ENCODE results near the gene TECR. TPM values are rescaled to one million over a fixed set of nuclear protein-coding genes. Genes with fewer than 3 reads are reported as not detected.
"Not testable (repeated sequence)": the region's sequence is repeated elsewhere in the genome, so short reads cannot be mapped to it uniquely, and the experiment has no call there.

The TECR gene
- total RNA-seq, 1 experiment from 2014 or later: 145 TPM

- BruUV-seq (replicated peaks): no TSS peak
- H3K27me3 ChIP-seq (ENCODE audit: low read length): no peaks in the 10 kb centered on the region
- H3K9me3 ChIP-seq (ENCODE audit: low read length): no peaks in the 10 kb centered on the region
- no peak overlapping the region for H3K9ac ChIP-seq (ENCODE audit: low read length)
- no peak overlapping the region for H3K4me3 ChIP-seq (ENCODE audit: low read length)
- H3K4me2 ChIP-seq (ENCODE audit: low read length): no peak overlapping the region
- peaks cover 83% of the 10 kb centered on the region for H3K79me2 ChIP-seq (ENCODE audit: low read length)
- ChIA-PET CTCF (no interaction called here), POLR2A (ENCODE audit: unreplicated experiment) (no interaction called here)
- H3F3A ChIP-seq (ENCODE audit: low read length, unreplicated experiment): no peaks in the 10 kb centered on the region
- DNase-seq (no peak), ATAC-seq (no peak)
- no peak overlapping the region for H2AFZ ChIP-seq (ENCODE audit: low read length)
- H4K20me1 ChIP-seq (ENCODE audit: low read length): peaks cover 10% of the 10 kb centered on the region; the same call in 1 of the 2 replicates
- H3K9me2 ChIP-seq (replicated peaks; ENCODE audit: low read length): no peaks in the 10 kb centered on the region
- TF ChIP-seq EZH2 (IDR thresholded peaks at IDR 0.05; ENCODE audit: low read length, unreplicated experiment) (no peak), EZH2phosphoT487 (IDR thresholded peaks at IDR 0.05; ENCODE audit: borderline replicate concordance, low read length) (no peak)
- TF ChIP-seq, protein P1, sequence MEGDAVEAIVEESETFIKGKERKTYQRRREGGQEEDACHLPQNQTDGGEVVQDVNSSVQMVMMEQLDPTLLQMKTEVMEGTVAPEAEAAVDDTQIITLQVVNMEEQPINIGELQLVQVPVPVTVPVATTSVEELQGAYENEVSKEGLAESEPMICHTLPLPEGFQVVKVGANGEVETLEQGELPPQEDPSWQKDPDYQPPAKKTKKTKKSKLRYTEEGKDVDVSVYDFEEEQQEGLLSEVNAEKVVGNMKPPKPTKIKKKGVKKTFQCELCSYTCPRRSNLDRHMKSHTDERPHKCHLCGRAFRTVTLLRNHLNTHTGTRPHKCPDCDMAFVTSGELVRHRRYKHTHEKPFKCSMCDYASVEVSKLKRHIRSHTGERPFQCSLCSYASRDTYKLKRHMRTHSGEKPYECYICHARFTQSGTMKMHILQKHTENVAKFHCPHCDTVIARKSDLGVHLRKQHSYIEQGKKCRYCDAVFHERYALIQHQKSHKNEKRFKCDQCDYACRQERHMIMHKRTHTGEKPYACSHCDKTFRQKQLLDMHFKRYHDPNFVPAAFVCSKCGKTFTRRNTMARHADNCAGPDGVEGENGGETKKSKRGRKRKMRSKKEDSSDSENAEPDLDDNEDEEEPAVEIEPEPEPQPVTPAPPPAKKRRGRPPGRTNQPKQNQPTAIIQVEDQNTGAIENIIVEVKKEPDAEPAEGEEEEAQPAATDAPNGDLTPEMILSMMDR (conservative IDR thresholded peaks at IDR 0.05; ENCODE audit: low read depth, low read length): no peak
- peaks cover 9% of the 10 kb centered on the region for H3K4me1 ChIP-seq (ENCODE audit: insufficient read depth, low read length)
- intact Hi-C loops (cut with micrococcal nuclease): no loop called here
- peaks cover 4% of the 10 kb centered on the region; the same call in 1 of the 2 replicates for H3K36me3 ChIP-seq (ENCODE audit: low read depth, low read length)
- H3K27ac ChIP-seq (ENCODE audit: low read length): no peak overlapping the region
These were observed 11.5 kb downstream of the TECR start for GRCh38 chr19:14540741-14541525.

- H3K27me3 ChIP-seq (ENCODE audit: low read length); H3K9ac ChIP-seq (ENCODE audit: low read length); ATAC-seq; H3K36me3 ChIP-seq (ENCODE audit: low read depth, low read length); H3K9me3 ChIP-seq (ENCODE audit: low read length); BruUV-seq (replicated peaks); DNase-seq; H4K20me1 ChIP-seq (ENCODE audit: low read length); H3K9me2 ChIP-seq (replicated peaks; ENCODE audit: low read length); CTCF ChIA-PET; H2AFZ ChIP-seq (ENCODE audit: low read length); intact Hi-C loops (cut with micrococcal nuclease); H3K4me1 ChIP-seq (ENCODE audit: insufficient read depth, low read length); H3K4me3 ChIP-seq (ENCODE audit: low read length); H3F3A ChIP-seq (ENCODE audit: low read length, unreplicated experiment); H3K27ac ChIP-seq (ENCODE audit: low read length); H3K4me2 ChIP-seq (ENCODE audit: low read length): not testable (repeated sequence)
- peaks cover 87% of the 10 kb centered on the region for H3K79me2 ChIP-seq (ENCODE audit: low read length)
- POLR2A ChIA-PET (ENCODE audit: unreplicated experiment): interaction anchor here (0.5 kb wide), 1 partner anchor 1662 kb away, joined by 5 read pairs; no protein-coding TSS in a partner anchor
These were observed 12.6 kb downstream of the TECR start for GRCh38 chr19:14541979-14542378.

DNA sequence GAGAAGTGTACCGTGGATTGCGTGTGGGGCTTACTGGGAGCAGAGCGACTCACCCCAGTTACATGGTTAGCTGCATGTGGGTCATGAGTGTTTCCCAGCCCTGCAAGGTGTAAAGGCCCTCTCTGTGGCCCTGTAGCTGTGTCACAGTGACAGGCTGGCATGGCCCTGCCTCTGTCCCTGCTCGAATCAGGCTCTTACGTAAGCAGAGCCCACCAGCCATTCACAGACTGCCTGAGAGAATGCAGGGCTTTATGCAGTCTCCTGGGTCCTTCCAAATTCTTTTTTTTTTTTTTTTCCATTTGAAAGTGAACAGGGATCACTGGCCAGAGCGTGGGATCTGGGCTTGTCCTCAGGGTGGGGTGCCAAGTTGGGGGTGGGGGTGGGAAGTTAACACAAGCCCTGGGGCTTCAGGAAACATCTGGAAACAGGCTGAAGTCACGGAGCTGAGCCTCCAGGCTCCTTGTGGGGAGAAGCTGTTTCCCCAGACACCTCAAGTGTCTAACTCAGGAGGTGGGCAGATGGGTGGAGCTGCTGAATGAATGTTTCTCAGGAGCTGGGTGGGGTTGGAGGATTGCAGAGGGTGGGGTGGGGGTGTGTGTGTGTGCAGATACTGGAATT, 13.4 kb downstream of the TECR start:
- POLR2A ChIA-PET (ENCODE audit: unreplicated experiment): interaction anchor here (0.5 kb wide), 1 partner anchor 1662 kb away, joined by 5 read pairs; no protein-coding TSS in a partner anchor
- ATAC-seq: peak; percentile 44; the same call in 1 of the 2 replicates

More for the DNA sequence above, 13.4 kb downstream of the TECR start:
- CTCF ChIA-PET: no interaction called here
- H3K4me1 ChIP-seq (ENCODE audit: insufficient read depth, low read length): no peaks in the 10 kb centered on the region
- no peaks in the 10 kb centered on the region for H3K9me3 ChIP-seq (ENCODE audit: low read length)
- peaks cover 4% of the 10 kb centered on the region; the same call in 1 of the 2 replicates for H3K36me3 ChIP-seq (ENCODE audit: low read depth, low read length)
- H3F3A ChIP-seq (ENCODE audit: low read length, unreplicated experiment): no peaks in the 10 kb centered on the region
- no peak overlapping the region for H2AFZ ChIP-seq (ENCODE audit: low read length)
- no TSS peak for BruUV-seq (replicated peaks)
- no peaks in the 10 kb centered on the region for H3K27me3 ChIP-seq (ENCODE audit: low read length)
- no peak overlapping the region for H3K9ac ChIP-seq (ENCODE audit: low read length)
- peaks cover 80% of the 10 kb centered on the region for H3K79me2 ChIP-seq (ENCODE audit: low read length)
- no peak overlapping the region for H3K4me2 ChIP-seq (ENCODE audit: low read length)
- H3K9me2 ChIP-seq (replicated peaks; ENCODE audit: low read length): no peaks in the 10 kb centered on the region
- intact Hi-C loops (cut with micrococcal nuclease): no loop called here
- no peak overlapping the region for H3K27ac ChIP-seq (ENCODE audit: low read length)
- H4K20me1 ChIP-seq (ENCODE audit: low read length): no peaks in the 10 kb centered on the region
- no peak overlapping the region for H3K4me3 ChIP-seq (ENCODE audit: low read length)
- DNase-seq: no peak
- TF ChIP-seq, protein P1 (conservative IDR thresholded peaks at IDR 0.05; ENCODE audit: low read depth, low read length): no peak
- TF ChIP-seq EZH2 (IDR thresholded peaks at IDR 0.05; ENCODE audit: low read length, unreplicated experiment) (no peak), EZH2phosphoT487 (IDR thresholded peaks at IDR 0.05; ENCODE audit: borderline replicate concordance, low read length) (no peak)
